Measurements from ENCODE around the gene ARL11.

The ARL11 gene

DNA sequence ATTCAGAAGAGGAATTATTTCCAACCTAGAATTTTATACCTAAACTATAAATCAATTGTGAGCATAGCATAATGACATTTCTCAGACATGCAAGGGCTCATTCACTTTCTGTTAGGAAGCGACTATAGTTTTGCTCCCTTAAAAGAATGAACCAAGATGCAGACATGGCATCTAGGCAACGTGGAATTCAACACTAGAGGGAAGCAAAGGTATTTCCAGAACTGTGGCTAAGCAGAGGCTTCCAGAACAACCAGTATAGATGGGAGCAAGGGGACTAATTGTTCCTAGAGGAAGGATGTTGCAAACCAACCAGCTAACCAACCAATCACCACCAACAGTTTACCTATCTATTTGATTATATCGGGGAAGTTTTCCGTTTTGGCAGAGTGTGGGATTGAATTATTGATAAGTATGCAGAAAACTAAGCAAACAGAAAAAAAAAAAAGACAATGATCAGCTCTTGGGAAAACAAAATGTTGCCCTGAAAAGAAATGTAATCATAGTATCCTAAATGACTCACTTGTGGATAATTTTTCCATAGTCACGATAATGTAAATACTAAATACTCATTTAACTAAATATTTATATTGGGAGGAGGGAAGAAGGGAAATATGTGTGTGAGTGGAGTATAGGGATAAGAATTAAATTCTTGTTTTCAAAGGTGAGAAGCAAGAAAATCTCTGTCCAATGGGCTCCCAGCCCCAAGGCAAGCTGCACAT lies 21.1 kb downstream of the ARL11 start:
- DNase-seq (ENCODE audit: low spot score) = no peak

DNA sequence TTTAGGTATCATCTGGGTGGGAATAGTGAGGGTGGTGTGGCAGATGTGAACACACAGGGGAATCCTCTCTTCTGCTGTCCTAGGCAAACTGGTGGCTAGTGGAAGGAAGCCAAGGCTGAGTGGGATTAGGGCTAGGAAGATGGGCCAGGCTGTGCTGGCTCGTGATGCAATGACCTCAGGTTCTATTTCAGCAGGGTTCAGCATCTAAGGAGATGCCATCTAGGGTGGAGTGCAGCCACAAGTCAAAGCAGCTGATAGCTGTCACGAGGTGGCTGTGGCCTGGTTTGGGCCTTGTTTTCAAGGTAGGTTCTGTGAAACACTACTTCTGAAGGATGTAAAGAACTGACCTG lies 21.6 kb downstream of the ARL11 start:
- no peak for DNase-seq (ENCODE audit: low spot score)

GRCh38 chr13:49651570-49652354 lies 23.5 kb downstream of the ARL11 start:
- no peak for DNase-seq (ENCODE audit: low spot score)

- peak; percentile 40 for DNase-seq (ENCODE audit: low spot score)
These were observed 24.3 kb downstream of the ARL11 start for GRCh38 chr13:49652355-49653305.

DNA sequence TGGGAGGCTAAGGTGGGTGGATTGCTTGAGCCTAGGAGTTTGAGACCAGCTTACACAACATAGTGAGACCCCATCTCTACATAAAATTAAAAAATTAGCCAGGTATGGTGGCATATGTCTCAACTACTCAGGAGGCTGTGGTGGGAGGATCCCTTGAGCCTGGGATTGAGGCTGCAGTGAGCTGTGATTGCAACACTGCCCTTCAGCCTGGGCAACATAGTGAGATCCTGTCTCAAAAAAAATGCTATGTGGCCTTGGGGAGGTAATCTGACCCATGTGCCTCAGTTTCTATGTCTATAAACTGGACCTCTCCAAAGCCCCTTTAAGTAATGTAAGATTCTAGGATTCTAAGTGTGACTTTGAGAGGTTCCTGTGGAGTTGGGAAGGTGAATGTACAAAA lies 25.2 kb downstream of the ARL11 start:
- DNase-seq (ENCODE audit: low spot score) = no peak

DNA sequence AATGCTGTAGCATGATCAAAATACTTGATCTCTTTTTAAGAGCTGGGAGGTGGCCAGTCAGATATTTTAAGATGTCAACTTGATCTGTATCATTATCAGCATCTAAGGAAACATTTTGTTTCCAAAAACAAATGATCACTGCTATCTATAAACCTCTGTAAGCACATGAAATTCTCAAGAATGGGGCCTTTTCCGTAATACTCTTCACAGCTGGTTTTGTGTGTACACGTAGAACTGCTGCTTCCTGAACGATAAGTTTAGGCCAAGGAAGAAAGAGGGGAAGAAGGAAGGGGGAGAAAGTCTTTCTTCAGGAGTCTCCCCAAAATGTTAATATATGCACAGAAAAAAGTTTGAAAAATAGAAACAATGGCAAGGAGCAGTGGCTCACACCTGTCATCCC lies 25.7 kb downstream of the ARL11 start:
- no peak for DNase-seq (ENCODE audit: low spot score)

DNA sequence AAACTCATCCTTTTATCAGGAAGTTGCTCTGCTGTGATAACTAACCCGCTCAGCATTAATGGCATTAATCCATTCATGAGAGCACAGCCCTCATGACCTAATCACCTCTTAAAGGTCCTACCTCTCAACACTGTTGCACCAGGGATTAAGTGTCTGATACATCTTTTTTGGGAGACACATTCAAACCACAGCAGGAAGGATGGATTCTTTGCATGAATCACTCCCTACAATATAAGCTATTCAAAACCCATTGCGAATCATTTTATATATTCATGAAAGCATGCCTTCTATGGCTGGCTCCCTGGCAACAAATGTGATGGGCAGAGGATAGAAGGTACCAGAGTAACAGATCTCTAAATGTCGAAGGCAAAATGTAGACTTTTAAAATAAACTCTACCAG lies 27.6 kb downstream of the ARL11 start:
- DNase-seq (ENCODE audit: low spot score) = peak; percentile 55

- no peak for DNase-seq (ENCODE audit: low spot score)
These were observed 28.9 kb downstream of the ARL11 start for GRCh38 chr13:49657241-49657641.

- no peak for DNase-seq (ENCODE audit: low spot score)
These were observed 36.3 kb downstream of the ARL11 start for GRCh38 chr13:49664606-49665005.

GRCh38 chr13:49667773-49668172 lies 39.5 kb downstream of the ARL11 start:
- DNase-seq (ENCODE audit: low spot score) = no peak

- DNase-seq (ENCODE audit: low spot score) = peak; percentile 78
These were observed 41.5 kb downstream of the ARL11 start for GRCh38 chr13:49669735-49670309.

GRCh38 chr13:49670828-49671227 lies 42.5 kb downstream of the ARL11 start:
- no peak for DNase-seq (ENCODE audit: low spot score)

DNA sequence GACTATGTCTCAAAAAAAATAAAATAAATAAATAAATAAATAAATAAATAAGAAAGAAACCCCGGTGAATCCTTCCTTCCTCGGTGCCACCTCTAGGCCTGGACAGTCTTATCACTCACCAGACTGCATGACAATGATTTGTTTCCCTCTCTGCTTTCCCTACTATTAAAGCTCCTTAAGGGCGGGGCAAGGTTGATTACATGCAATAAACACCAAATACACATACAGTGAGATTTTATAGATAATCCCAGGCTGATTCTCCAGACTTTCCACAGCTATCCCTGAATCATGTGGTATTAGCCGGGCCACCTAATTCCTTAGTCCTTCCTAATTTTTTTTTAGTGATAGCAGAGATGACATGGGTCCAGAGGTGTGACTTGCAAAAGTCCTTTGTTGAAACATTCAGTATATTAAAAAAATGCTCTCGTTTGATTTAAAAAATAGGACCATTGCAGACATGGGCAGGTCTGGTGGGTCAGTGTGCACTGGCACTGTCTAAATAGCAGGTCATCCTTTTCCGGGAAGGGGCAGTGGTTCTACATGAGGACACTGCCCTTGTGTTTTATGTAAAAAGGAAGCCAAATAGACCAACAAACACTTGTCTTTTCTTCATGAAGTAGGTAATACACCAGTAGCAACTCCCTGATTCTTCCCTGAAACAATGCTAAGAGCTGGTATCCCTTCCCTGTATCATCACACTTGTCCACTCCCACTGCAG lies 48.4 kb downstream of the ARL11 start:
- DNase-seq (ENCODE audit: low spot score) = no peak

GRCh38 chr13:49678191-49678914 lies 50.0 kb downstream of the ARL11 start:
- DNase-seq (ENCODE audit: low spot score) = no peak

DNA sequence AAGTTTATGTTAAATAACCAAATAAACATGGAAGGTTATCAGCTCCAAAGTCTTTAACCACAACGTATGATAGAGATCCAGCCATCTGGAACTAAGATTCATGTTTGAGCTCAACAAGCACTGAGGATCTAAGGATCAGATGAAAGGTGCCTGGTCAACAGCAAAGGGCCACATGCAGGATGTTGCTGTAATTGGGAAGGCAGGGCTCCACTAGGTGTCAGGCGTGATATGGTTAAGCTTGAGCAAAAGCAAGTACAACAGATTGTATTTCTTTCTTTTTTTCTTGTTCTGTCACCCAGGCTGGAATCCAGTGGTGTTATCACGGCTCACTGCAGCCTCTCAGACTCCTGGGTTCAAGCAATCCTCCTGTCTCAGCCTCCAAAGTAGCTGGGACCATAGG lies 50.9 kb downstream of the ARL11 start:
- DNase-seq (ENCODE audit: low spot score) = no peak

DNA sequence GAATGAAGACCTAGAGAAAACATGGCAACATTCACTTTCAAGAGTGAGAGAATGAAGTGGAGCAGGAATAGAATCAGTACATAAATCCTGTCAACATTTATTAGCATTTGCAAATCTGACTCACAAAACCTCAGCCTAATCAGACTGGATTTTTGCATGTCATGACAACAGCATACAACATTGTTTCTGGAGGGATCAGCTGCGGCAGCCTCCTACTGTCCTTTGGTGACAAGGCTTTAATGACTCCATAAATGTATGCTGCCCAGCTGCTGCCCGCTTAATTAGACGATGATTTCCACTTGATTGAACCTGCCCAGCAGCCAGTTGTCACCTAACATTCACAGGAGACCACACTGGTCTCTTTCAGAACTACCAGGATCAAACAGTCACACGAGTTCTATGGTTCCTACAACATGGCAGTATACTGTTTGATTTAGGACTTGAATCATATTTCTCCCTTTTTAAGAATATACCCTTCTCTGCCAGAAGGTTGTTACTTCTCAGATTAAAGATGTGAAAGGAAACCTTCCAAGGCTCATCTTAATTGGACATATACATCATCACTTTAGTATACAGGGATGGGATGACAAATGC lies 53.6 kb downstream of the ARL11 start:
- no peak for DNase-seq (ENCODE audit: low spot score)

Data from COLO829 (cell line).